ENCODE measurements around the gene KRTAP2-1.
"Not testable (repeated sequence)": the region's sequence is repeated elsewhere in the genome, so short reads cannot be mapped to it uniquely, and the experiment has no call there.

Gene KRTAP2-1

GRCh38 chr17:41060052-41060604 lies 13.0 kb upstream of the KRTAP2-1 start, which contains the start of gene KRTAP2-3:
Gene KRTAP2-3 (minus strand): TSS chr17:41060114. CDS start chr17:41060050, 64 bp downstream.
- Histone ChIP-seq H3K4me3 (ENCODE audit: low read depth, low read length) (no peak within 1 kb of the TSS), H3K79me1 (ENCODE audit: low read length) (no peaks in the 10 kb centered on the region), H3K14ac (ENCODE audit: low read length) (peak within 1 kb of the TSS; percentile 70), H3K4ac (ENCODE audit: low read depth, low read length) (no peak within 1 kb of the TSS), H3K18ac (ENCODE audit: low read length) (no peak within 1 kb of the TSS), H2AFZ (ENCODE audit: insufficient read depth, low read length, poor library complexity) (no peak within 1 kb of the TSS), H3K23ac (ENCODE audit: low read length) (no peak within 1 kb of the TSS), H3K9ac (ENCODE audit: low read length) (no peak within 1 kb of the TSS), H3K27ac (ENCODE audit: low read depth, low read length) (no peak within 1 kb of the TSS), H3K36me3 (ENCODE audit: control insufficient read depth in 1 of 2, insufficient read depth in 2 of 2, low read length in 2 of 2) (no peaks in the 10 kb centered on the region), H2BK5ac (ENCODE audit: low read depth, low read length, poor library complexity) (no peak within 1 kb of the TSS), H4K12ac (ENCODE audit: low read depth, low read length) (no peak within 1 kb of the TSS), H2BK12ac (ENCODE audit: low read length) (no peak within 1 kb of the TSS), H3K4me2 (ENCODE audit: low read length) (no peak within 1 kb of the TSS), H3K79me2 (ENCODE audit: control insufficient read depth, insufficient read depth, low read length, poor library complexity) (no peaks in the 10 kb centered on the region), H2AK5ac (ENCODE audit: low read length) (no peak within 1 kb of the TSS), H3K27me3 (ENCODE audit: insufficient read depth, low read length) (no peaks in the 10 kb centered on the region), H3K4me1 (ENCODE audit: control insufficient read depth in 1 of 2, insufficient read depth in 2 of 2, low read length in 2 of 2) (peaks cover 3 to 6% of the 10 kb centered on the region in 2 experiments), H4K8ac (ENCODE audit: low read depth, low read length) (no peak within 1 kb of the TSS), H3K9me3 (ENCODE audit: insufficient read depth, low read depth, low read length) (no peaks in the 10 kb centered on the region), H2BK120ac (ENCODE audit: insufficient read depth, low read length, poor library complexity) (peak within 1 kb of the TSS; percentile 51), H4K91ac (ENCODE audit: low read depth, low read length) (peak within 1 kb of the TSS; percentile 48)
- peak; percentile 89 to 96 for DNase-seq
- no CpG with 5 or more reads among the region's 6 CpGs for WGBS (ENCODE audit: extremely low coverage, insufficient coverage, insufficient read length)

GRCh38 chr17:41059276-41060051 lies 12.3 kb upstream of the KRTAP2-1 start:
- H4K12ac ChIP-seq (ENCODE audit: low read depth, low read length); H3K9ac ChIP-seq (ENCODE audit: low read length); H3K79me1 ChIP-seq (ENCODE audit: low read length); H3K4me2 ChIP-seq (ENCODE audit: low read length); H3K4ac ChIP-seq (ENCODE audit: low read depth, low read length); H2BK12ac ChIP-seq (ENCODE audit: low read length); H3K18ac ChIP-seq (ENCODE audit: low read length); H3K27ac ChIP-seq (ENCODE audit: low read depth, low read length); H3K9me3 ChIP-seq (ENCODE audit: insufficient read depth, low read depth, low read length); H2AK5ac ChIP-seq (ENCODE audit: low read length); H3K4me3 ChIP-seq (ENCODE audit: low read depth, low read length); H4K8ac ChIP-seq (ENCODE audit: low read depth, low read length); H3K27me3 ChIP-seq (ENCODE audit: insufficient read depth, low read length); H3K4me1 ChIP-seq (ENCODE audit: control insufficient read depth in 1 of 2, insufficient read depth in 2 of 2, low read length in 2 of 2); H2AFZ ChIP-seq (ENCODE audit: insufficient read depth, low read length, poor library complexity); H3K36me3 ChIP-seq (ENCODE audit: control insufficient read depth in 1 of 2, insufficient read depth in 2 of 2, low read length in 2 of 2); H3K79me2 ChIP-seq (ENCODE audit: control insufficient read depth, insufficient read depth, low read length, poor library complexity); H2BK5ac ChIP-seq (ENCODE audit: low read depth, low read length, poor library complexity); H3K23ac ChIP-seq (ENCODE audit: low read length): not testable (repeated sequence)
- peak in 1 of 2 donors; percentile 87 for DNase-seq
- Histone ChIP-seq H2BK120ac (ENCODE audit: insufficient read depth, low read length, poor library complexity) (peak overlapping the region; percentile 51), H4K91ac (ENCODE audit: low read depth, low read length) (peak overlapping the region; percentile 48), H3K14ac (ENCODE audit: low read length) (peak overlapping the region; percentile 70)
- WGBS (ENCODE audit: extremely low coverage, insufficient coverage, insufficient read length): no CpG with 5 or more reads among the region's 31 CpGs

- Histone ChIP-seq H3K4me1 (ENCODE audit: control insufficient read depth in 1 of 2, insufficient read depth in 2 of 2, low read length in 2 of 2) (peaks cover 3 to 6% of the 10 kb centered on the region in 2 experiments), H2BK120ac (ENCODE audit: insufficient read depth, low read length, poor library complexity) (no peak overlapping the region), H3K4me3 (ENCODE audit: low read depth, low read length) (no peak overlapping the region), H3K27me3 (ENCODE audit: insufficient read depth, low read length) (no peaks in the 10 kb centered on the region), H3K4me2 (ENCODE audit: low read length) (no peak overlapping the region), H3K27ac (ENCODE audit: low read depth, low read length) (no peak overlapping the region), H3K23ac (ENCODE audit: low read length) (no peak overlapping the region), H3K18ac (ENCODE audit: low read length) (no peak overlapping the region), H3K36me3 (ENCODE audit: control insufficient read depth in 1 of 2, insufficient read depth in 2 of 2, low read length in 2 of 2) (no peaks in the 10 kb centered on the region), H3K79me1 (ENCODE audit: low read length) (no peaks in the 10 kb centered on the region), H3K14ac (ENCODE audit: low read length) (no peak overlapping the region), H4K12ac (ENCODE audit: low read depth, low read length) (no peak overlapping the region), H4K8ac (ENCODE audit: low read depth, low read length) (no peak overlapping the region), H4K91ac (ENCODE audit: low read depth, low read length) (no peak overlapping the region), H2AK5ac (ENCODE audit: low read length) (no peak overlapping the region), H2BK5ac (ENCODE audit: low read depth, low read length, poor library complexity) (no peak overlapping the region), H3K9me3 (ENCODE audit: insufficient read depth, low read depth, low read length) (no peaks in the 10 kb centered on the region), H3K79me2 (ENCODE audit: control insufficient read depth, insufficient read depth, low read length, poor library complexity) (no peaks in the 10 kb centered on the region), H2AFZ (ENCODE audit: insufficient read depth, low read length, poor library complexity) (no peak overlapping the region), H3K9ac (ENCODE audit: low read length) (no peak overlapping the region), H3K4ac (ENCODE audit: low read depth, low read length) (no peak overlapping the region), H2BK12ac (ENCODE audit: low read length) (no peak overlapping the region)
- no peak for DNase-seq
- no CpG with 5 or more reads among the region's 5 CpGs for WGBS (ENCODE audit: extremely low coverage, insufficient coverage, insufficient read length)
Measured at GRCh38 chr17:41058741-41059140, 11.6 kb upstream of the KRTAP2-1 start.

GRCh38 chr17:41057547-41057946 lies 10.4 kb upstream of the KRTAP2-1 start:
- DNase-seq: no peak
- Histone ChIP-seq H3K27me3 (ENCODE audit: insufficient read depth, low read length) (no peaks in the 10 kb centered on the region), H3K27ac (ENCODE audit: low read depth, low read length) (no peak overlapping the region), H4K8ac (ENCODE audit: low read depth, low read length) (no peak overlapping the region), H3K18ac (ENCODE audit: low read length) (no peak overlapping the region), H3K14ac (ENCODE audit: low read length) (no peak overlapping the region), H2BK120ac (ENCODE audit: insufficient read depth, low read length, poor library complexity) (no peak overlapping the region), H3K4me2 (ENCODE audit: low read length) (no peak overlapping the region), H2BK5ac (ENCODE audit: low read depth, low read length, poor library complexity) (no peak overlapping the region), H4K91ac (ENCODE audit: low read depth, low read length) (no peak overlapping the region), H3K36me3 (ENCODE audit: control insufficient read depth in 1 of 2, insufficient read depth in 2 of 2, low read length in 2 of 2) (no peaks in the 10 kb centered on the region), H3K9me3 (ENCODE audit: insufficient read depth, low read depth, low read length) (no peaks in the 10 kb centered on the region), H2AFZ (ENCODE audit: insufficient read depth, low read length, poor library complexity) (no peak overlapping the region), H3K4me3 (ENCODE audit: low read depth, low read length) (no peak overlapping the region), H2AK5ac (ENCODE audit: low read length) (no peak overlapping the region), H4K12ac (ENCODE audit: low read depth, low read length) (no peak overlapping the region), H3K4me1 (ENCODE audit: control insufficient read depth in 1 of 2, insufficient read depth in 2 of 2, low read length in 2 of 2) (peaks cover 3 to 6% of the 10 kb centered on the region in 2 experiments), H3K79me2 (ENCODE audit: control insufficient read depth, insufficient read depth, low read length, poor library complexity) (no peaks in the 10 kb centered on the region), H3K4ac (ENCODE audit: low read depth, low read length) (no peak overlapping the region), H2BK12ac (ENCODE audit: low read length) (no peak overlapping the region), H3K9ac (ENCODE audit: low read length) (no peak overlapping the region), H3K23ac (ENCODE audit: low read length) (no peak overlapping the region), H3K79me1 (ENCODE audit: low read length) (no peaks in the 10 kb centered on the region)
- no CpG with 5 or more reads among the region's 1 CpG for WGBS (ENCODE audit: extremely low coverage, insufficient coverage, insufficient read length)

Data from trophoblast cell (in vitro differentiated cells and primary cell).